ENCODE results near the gene IL32.

DNA sequence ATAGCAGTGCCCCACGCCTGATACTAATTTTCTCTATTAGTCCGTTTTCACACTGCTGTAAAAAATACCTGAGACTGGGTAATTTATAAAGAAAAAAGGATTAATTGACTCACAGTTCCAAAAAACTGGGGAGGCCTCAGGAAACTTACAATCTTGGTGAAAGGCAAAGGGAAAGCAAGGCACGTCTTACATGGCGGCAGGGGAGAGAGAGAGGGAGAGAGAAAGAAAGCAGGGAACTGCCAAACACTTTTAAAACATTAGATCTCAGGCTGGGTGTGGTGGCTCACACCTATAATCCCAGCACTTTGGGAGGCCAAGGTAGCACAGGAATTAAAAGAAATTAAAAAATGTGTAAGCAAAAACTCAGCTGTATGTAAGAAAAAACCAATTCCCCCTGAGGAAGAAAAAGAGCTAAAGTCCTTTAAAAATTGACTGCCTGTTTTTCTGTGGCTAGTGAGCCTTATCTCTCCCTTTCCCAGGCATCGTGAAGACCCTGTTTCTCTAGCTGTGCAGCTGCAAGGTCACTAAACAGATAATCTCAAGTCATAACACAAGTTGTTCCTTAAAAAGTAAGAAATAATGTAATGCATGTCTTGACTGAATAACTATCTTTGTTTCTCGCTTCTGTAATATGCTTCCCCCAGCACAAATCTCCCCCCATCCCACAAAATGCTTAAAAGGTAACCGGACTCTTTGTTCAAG, 19.7 kb downstream of the IL32 start:
- TF ChIP-seq, protein P1, sequence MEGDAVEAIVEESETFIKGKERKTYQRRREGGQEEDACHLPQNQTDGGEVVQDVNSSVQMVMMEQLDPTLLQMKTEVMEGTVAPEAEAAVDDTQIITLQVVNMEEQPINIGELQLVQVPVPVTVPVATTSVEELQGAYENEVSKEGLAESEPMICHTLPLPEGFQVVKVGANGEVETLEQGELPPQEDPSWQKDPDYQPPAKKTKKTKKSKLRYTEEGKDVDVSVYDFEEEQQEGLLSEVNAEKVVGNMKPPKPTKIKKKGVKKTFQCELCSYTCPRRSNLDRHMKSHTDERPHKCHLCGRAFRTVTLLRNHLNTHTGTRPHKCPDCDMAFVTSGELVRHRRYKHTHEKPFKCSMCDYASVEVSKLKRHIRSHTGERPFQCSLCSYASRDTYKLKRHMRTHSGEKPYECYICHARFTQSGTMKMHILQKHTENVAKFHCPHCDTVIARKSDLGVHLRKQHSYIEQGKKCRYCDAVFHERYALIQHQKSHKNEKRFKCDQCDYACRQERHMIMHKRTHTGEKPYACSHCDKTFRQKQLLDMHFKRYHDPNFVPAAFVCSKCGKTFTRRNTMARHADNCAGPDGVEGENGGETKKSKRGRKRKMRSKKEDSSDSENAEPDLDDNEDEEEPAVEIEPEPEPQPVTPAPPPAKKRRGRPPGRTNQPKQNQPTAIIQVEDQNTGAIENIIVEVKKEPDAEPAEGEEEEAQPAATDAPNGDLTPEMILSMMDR (IDR thresholded peaks at IDR 0.05; ENCODE audit: low read length) = no peak
- no peak for TF ChIP-seq EZH2 (IDR thresholded peaks at IDR 0.05; ENCODE audit: borderline replicate concordance, low read length)
